ENCODE results near the gene AFF1. TPM values are rescaled to one million over a fixed set of nuclear protein-coding genes. Genes with fewer than 3 reads are reported as not detected.

The AFF1 gene
- total RNA-seq, 4 donors from 2014 or later: 59.7 to 78.1 (median 65.9) TPM

DNA sequence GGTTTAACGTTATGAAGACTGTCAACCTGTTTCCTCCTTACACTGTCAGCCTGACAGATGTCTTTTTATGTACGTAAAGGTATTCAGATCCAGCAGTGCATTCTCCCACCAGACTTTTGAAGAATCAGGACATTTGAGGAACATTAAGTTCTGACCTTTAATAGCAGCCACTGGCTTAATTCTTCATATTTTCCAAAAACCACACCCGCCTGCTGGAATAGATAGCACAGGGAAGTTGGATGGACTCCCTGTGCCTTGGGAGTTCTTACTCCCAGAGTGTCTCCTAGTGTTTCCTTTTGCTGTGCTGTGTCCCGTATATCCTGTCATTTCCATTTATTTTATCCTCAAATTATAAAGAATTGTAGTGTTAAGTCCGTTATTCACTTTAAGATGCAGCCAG is 94.5 kb downstream of the AFF1 start:
- Histone ChIP-seq H3K36me3 (no peaks in the 10 kb centered on the region), H3K4me1 (peaks cover 64 to 100% (median 84%) of the 10 kb centered on the region in 3 donors), H3K27me3 (no peaks in the 10 kb centered on the region), H3K9me3 (no peaks in the 10 kb centered on the region), H3K27ac (peak overlapping the region; percentile 81 to 87 (median 84)), H3K4me3 (no peak overlapping the region)
- 18 to 29% methylated on average over 4 to 5 of the region's 5 CpGs for WGBS, 2 donors (ENCODE audit: low coverage in 1 of 2)
- ATAC-seq: peak; percentile 88
- TF ChIP-seq, protein P1, sequence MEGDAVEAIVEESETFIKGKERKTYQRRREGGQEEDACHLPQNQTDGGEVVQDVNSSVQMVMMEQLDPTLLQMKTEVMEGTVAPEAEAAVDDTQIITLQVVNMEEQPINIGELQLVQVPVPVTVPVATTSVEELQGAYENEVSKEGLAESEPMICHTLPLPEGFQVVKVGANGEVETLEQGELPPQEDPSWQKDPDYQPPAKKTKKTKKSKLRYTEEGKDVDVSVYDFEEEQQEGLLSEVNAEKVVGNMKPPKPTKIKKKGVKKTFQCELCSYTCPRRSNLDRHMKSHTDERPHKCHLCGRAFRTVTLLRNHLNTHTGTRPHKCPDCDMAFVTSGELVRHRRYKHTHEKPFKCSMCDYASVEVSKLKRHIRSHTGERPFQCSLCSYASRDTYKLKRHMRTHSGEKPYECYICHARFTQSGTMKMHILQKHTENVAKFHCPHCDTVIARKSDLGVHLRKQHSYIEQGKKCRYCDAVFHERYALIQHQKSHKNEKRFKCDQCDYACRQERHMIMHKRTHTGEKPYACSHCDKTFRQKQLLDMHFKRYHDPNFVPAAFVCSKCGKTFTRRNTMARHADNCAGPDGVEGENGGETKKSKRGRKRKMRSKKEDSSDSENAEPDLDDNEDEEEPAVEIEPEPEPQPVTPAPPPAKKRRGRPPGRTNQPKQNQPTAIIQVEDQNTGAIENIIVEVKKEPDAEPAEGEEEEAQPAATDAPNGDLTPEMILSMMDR (IDR thresholded peaks at IDR 0.05): no peak
- peak; percentile 77 for TF ChIP-seq POLR2AphosphoS5 (IDR thresholded peaks at IDR 0.05)

DNA sequence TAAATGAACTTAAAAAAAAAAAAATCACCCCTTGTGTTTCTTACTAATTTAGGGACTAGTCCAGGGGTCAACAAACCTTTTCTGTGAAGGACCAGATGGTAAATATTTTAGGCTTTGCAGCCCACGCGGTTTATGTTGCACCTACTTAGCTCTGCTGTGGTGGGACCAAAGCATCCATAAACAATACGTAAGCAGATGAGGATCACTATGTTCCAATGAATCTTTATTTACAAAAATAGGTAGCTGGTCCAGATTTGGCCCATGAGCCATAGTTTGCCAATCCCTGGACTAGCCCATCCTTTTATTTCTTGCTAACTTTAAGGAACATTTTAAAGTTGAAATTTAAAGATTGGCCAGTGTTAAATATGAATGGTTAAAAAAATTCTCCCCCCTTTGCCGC is 95.3 kb downstream of the AFF1 start:
- no peak for TF ChIP-seq POLR2A (IDR thresholded peaks at IDR 0.05)
- no peak for TF ChIP-seq POLR2AphosphoS5 (IDR thresholded peaks at IDR 0.05)
- no peak for TF ChIP-seq EP300 (IDR thresholded peaks at IDR 0.05)
- TF ChIP-seq, protein P1 (IDR thresholded peaks at IDR 0.05): no peak
- Histone ChIP-seq H3K4me1 (peaks cover 60 to 100% (median 83%) of the 10 kb centered on the region in 3 donors), H3K36me3 (no peaks in the 10 kb centered on the region), H3K27me3 (no peaks in the 10 kb centered on the region), H3K27ac (peak overlapping the region; percentile 81 to 87 (median 84)), H3K9me3 (no peaks in the 10 kb centered on the region), H3K4me3 (no peak overlapping the region)
- 66 to 84% methylated on average over 4 of the region's 4 CpGs for WGBS, 2 donors (ENCODE audit: low coverage in 1 of 2)
- no peak for ATAC-seq

DNA sequence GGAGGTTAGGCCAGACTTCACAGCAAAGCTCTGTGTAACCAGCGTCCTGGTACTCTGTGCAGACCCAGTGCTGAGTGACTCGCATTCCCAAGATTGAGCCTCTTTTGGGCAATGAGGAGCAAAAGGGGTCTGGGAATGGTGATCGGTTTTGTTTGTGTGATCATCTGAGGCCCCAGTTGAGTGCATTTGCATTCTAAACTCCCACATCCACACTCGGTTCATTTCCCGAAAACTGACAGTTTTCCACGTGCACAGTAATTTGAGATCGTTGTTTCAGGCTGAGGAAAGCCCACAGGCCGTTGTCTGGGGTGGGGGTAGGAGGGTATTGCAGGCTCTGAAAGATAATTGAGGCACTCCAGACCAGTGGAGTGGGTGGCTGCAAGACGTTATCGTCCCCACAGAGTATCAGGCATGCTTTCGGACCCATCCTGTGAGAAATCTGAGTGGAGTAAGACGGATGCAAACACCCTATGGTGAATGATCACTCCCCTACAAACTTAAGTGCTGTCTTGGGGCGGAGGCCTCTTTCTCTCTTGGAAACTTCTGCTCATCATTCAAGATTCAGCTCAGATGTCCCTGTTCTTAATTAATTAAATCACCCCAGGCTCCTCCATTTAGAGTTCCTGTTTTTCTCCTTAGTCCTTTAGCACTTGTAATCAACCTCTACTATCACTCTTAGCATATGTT is 96.1 kb downstream of the AFF1 start:
- H3K4me1 ChIP-seq: peaks cover 60 to 100% (median 81%) of the 10 kb centered on the region in 3 donors
- WGBS, 2 donors (ENCODE audit: low coverage in 1 of 2): 35 to 44% methylated on average over 7 to 8 of the region's 13 CpGs

DNA sequence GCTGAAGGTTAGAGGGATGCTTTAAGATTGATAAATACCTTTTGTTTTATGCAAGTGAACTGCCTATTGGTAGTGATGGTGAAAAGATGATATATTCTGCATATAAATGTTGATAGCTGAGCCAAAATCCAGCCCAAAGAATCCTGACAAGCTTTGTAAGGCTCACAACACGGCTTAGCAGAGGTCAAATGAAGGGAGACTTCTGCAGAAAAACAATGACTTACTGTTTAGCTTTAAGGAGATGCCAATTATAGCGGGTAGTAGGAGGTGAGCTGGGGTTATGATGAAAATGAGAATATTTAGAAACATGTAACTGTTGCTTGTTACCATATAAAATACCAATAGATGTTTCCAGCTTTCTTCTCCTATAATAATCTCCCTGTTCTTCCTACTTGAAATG is 97.1 kb downstream of the AFF1 start:
- 0 to 10% methylated on average over 2 of the region's 2 CpGs for WGBS, 2 donors (ENCODE audit: low coverage in 1 of 2)
- Histone ChIP-seq H3K27ac (peak overlapping the region; percentile 66 to 87 (median 84)), H3K9me3 (no peaks in the 10 kb centered on the region), H3K4me1 (peaks cover 62 to 100% (median 82%) of the 10 kb centered on the region in 3 donors), H3K4me3 (no peak overlapping the region), H3K36me3 (no peaks in the 10 kb centered on the region), H3K27me3 (no peaks in the 10 kb centered on the region)
- ATAC-seq: no peak
- TF ChIP-seq EP300 (IDR thresholded peaks at IDR 0.05) (no peak), POLR2AphosphoS5 (IDR thresholded peaks at IDR 0.05) (no peak), POLR2A (IDR thresholded peaks at IDR 0.05) (no peak)
- TF ChIP-seq, protein P1 (IDR thresholded peaks at IDR 0.05): no peak

More for the DNA sequence above, 96.1 kb downstream of the AFF1 start:
- ATAC-seq: no peak
- Histone ChIP-seq H3K9me3 (no peaks in the 10 kb centered on the region), H3K27ac (peak overlapping the region; percentile 81 to 87 (median 84)), H3K4me3 (peak overlapping the region in 1 of 2 donors; percentile 3), H3K27me3 (no peaks in the 10 kb centered on the region), H3K36me3 (no peaks in the 10 kb centered on the region)
- TF ChIP-seq POLR2AphosphoS5 (IDR thresholded peaks at IDR 0.05) (no peak), EP300 (IDR thresholded peaks at IDR 0.05) (no peak), POLR2A (IDR thresholded peaks at IDR 0.05) (no peak)
- TF ChIP-seq, protein P1 (IDR thresholded peaks at IDR 0.05): no peak

All from gastroesophageal sphincter (tissue), 4 donors.